Thoracic aorta endothelial cell (primary cell): Measurements from ENCODE around the gene RFTN1. TPM values are rescaled to one million over a fixed set of nuclear protein-coding genes. Genes with fewer than 3 reads are reported as not detected.

Source experiments
- total RNA-seq: library from RNA; depleted of rRNA; stranded (reverse); fragments of >200 nt; gene quantifications from 2 replicates; pipeline ENCODE4 v1.2.3, GENCODE V29; 2012

The RFTN1 gene, protein sequence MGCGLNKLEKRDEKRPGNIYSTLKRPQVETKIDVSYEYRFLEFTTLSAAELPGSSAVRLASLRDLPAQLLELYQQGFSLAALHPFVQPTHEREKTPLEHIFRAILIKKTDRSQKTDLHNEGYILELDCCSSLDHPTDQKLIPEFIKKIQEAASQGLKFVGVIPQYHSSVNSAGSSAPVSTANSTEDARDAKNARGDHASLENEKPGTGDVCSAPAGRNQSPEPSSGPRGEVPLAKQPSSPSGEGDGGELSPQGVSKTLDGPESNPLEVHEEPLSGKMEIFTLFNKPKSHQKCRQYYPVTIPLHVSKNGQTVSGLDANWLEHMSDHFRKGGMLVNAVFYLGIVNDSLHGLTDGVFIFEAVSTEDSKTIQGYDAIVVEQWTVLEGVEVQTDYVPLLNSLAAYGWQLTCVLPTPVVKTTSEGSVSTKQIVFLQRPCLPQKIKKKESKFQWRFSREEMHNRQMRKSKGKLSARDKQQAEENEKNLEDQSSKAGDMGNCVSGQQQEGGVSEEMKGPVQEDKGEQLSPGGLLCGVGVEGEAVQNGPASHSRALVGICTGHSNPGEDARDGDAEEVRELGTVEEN
- total RNA-seq = 41.1 and 47.2 TPM in 2 replicates

DNA sequence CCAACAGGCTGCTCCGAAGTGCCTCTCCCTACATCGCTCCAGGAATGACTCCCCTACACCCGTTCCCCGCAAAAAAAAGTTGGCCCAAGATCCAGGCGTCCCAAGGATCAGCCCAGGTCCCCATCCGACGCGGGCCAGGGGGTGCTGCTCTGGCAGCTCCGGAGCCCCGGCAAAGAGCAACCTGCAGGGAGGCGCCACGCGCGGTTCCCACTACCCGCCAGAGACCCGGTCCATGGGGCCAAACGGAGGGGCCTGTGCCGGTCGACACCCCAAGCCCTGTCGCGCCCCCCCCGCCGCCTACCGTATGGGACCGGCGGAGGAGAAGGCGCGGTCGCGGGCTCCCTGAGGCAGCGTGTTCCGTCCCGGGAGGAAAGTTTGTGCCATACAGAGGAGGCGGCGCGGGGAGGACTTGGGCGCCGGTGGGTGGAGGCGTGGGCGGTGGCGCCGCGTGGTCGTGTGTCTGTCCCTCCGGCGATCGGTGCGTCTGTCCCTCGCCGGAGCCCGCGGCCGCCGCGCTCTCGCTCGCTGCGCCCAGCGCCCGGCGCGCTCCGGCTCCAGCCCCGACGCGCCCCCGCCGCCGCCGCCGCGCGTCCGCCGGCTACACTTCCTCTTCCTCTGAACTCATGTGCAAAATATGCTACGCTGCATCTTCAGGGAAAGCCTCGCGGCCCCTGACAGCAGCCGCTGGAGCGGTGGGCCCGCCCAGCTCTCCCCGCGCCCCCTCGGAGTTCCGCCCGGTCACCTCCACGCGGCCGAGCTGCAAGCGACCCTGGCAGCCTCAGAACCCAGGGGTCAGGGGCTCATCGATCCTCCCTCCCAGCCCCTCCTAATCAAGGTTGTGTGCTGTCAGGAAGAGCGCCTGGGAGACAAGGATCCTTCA lies at the start of gene RFTN1:
Gene RFTN1, minus strand, starts transcription at position 559 of the 880 bp plus-strand sequence. CDS start 19,830 bp downstream, outside the sequence.

Other genes with a start within 250 kb of the RFTN1 start
- 23.4 and 27.0 TPM in 2 replicates for gene DPH3, start 248.8 kb downstream of the RFTN1 start, total RNA-seq
- gene OXNAD1, start 248.5 kb downstream of the RFTN1 start, total RNA-seq = 14.6 and 16.4 TPM in 2 replicates
- not detected in 2 replicates for gene DAZL, start 91.7 kb upstream of the RFTN1 start, total RNA-seq